NT2/D1 (cell line): ENCODE results near the gene MUCL3.
"Not testable (repeated sequence)": the region's sequence is repeated elsewhere in the genome, so short reads cannot be mapped to it uniquely, and the experiment has no call there.

Source experiments
- DNase-seq: peaks from one replicate; pipeline ENCODE4 v3.0.0-alpha.2; 2011; ENCODE audit warnings: low read depth, low spot score
- H3K27me3 ChIP-seq: 2 replicates; pipeline ENCODE4 v1.6.0; 2011; ENCODE audit warnings: mild to moderate bottlenecking; ENCODE audit not compliant: insufficient read length, insufficient read depth
- H3K36me3 ChIP-seq: 2 replicates; pipeline ENCODE4 v1.6.1; 2011; ENCODE audit warnings: mild to moderate bottlenecking, low read length, mixed read lengths; ENCODE audit not compliant: insufficient read depth, insufficient read length
- H3K4me1 ChIP-seq: 2 replicates; pipeline ENCODE4 v1.5.1; 2011; ENCODE audit not compliant: insufficient read depth, insufficient read length
- H3K4me3 ChIP-seq: 2 replicates; pipeline ENCODE4 v1.5.1; 2011; ENCODE audit warnings: low read depth; ENCODE audit not compliant: insufficient read length
- H3K9ac ChIP-seq: 2 replicates; pipeline ENCODE4 v1.6.0; 2011; ENCODE audit warnings: low read depth; ENCODE audit not compliant: insufficient read length
- H3K9me3 ChIP-seq: 2 replicates; pipeline ENCODE4 v1.5.1; 2011; ENCODE audit warnings: mild to moderate bottlenecking, low read length; ENCODE audit not compliant: insufficient read depth
- SUZ12 ChIP-seq: IDR thresholded peaks from 2 replicates; pipeline ENCODE4 v1.6.1; 2011; ENCODE audit not compliant: insufficient read length, insufficient read depth; ENCODE audit errors: extremely low read depth
- YY1 ChIP-seq: IDR thresholded peaks from 2 replicates; pipeline ENCODE4 v1.6.1; 2011; ENCODE audit not compliant: insufficient read length, insufficient read depth
- ZNF274 ChIP-seq: IDR thresholded peaks from 2 replicates; pipeline ENCODE4 v1.6.1; 2011; ENCODE audit warnings: mild to moderate bottlenecking, low read depth, low read length

MUCL3 gene

DNA sequence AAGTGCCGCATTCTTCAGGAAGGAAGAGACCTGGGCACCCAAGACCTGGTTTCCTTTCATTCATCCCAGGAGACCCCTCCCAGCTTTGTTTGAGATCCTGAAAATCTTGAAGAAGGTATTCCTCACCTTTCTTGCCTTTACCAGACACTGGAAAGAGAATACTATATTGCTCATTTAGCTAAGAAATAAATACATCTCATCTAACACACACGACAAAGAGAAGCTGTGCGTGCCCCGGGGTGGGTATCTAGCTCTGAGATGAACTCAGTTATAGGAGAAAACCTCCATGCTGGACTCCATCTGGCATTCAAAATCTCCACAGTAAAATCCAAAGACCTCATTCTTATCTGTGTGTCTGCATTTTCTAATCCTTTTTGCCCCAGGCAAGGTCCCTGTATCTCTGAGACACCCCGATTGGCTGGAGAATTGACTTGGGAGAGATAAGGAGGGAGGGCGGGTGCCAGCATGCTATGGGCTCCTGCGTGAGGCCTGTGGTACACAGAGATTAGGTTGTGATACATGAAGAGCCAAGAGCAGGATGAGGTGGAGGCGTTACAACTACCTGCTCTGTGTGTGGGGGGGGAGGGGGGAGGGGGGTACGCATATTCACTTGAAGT lies 47.5 kb downstream of the MUCL3 start:
- TF ChIP-seq YY1 = no peak
- TF ChIP-seq ZNF274 = no peak
- TF ChIP-seq SUZ12 = no peak
- Histone ChIP-seq H3K4me3 (no peak overlapping the region), H3K4me1 (no peaks in the 10 kb centered on the region), H3K9ac (no peak overlapping the region), H3K36me3 (no peaks in the 10 kb centered on the region), H3K27me3 (no peaks in the 10 kb centered on the region), H3K9me3 (no peaks in the 10 kb centered on the region)
- no peak for DNase-seq

DNA sequence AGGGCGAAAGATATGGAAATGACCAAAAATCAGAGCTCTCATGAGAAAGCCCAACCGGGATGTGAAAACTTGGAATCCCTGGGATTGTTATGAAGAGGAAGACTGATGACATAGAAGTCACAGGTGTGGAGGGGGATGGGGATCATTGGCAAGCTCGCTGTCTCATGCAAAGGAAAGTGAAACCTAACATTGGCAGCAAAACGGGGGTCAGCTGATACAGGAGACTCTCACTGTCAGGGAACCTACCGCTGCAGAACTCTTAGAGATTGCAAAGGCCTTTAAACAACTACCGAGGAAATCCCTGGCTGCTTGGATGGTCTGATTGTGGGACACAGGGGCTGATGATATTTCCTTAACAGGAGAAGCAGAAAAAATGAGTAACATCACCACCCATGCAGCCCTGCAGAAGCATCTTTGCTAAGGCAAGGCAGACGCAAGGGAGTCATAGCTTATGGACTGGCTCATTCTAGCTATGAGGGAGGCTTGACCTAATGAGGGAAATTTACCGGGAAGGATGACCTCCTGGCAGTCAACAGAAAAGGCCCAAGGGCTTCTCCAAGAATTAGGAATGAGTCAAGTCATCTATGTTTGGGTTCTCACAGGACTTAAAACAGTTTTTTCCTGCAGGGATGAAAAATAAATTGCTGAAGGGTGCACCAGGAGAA lies 49.8 kb downstream of the MUCL3 start:
- Histone ChIP-seq H3K27me3 (no peaks in the 10 kb centered on the region), H3K9ac (no peak overlapping the region), H3K36me3 (no peaks in the 10 kb centered on the region), H3K9me3 (peaks cover 8% of the 10 kb centered on the region; the same call in 1 of the 2 replicates), H3K4me1 (no peaks in the 10 kb centered on the region), H3K4me3 (no peak overlapping the region)
- no peak for DNase-seq
- TF ChIP-seq YY1 = no peak
- TF ChIP-seq SUZ12 = no peak
- TF ChIP-seq ZNF274 = no peak

GRCh38 chr6:30991891-30992290 lies 51.1 kb downstream of the MUCL3 start:
- Histone ChIP-seq H3K9ac (no peak overlapping the region), H3K4me1 (no peaks in the 10 kb centered on the region), H3K4me3 (no peak overlapping the region), H3K27me3 (no peaks in the 10 kb centered on the region), H3K36me3 (no peaks in the 10 kb centered on the region), H3K9me3 (peaks cover 8% of the 10 kb centered on the region; the same call in 1 of the 2 replicates)
- TF ChIP-seq YY1 (no peak), ZNF274 (no peak), SUZ12 (no peak)
- DNase-seq = no peak

- no peaks in the 10 kb centered on the region for H3K4me1 ChIP-seq
- H3K27me3 ChIP-seq = no peaks in the 10 kb centered on the region
- no peak for DNase-seq
- no peaks in the 10 kb centered on the region for H3K36me3 ChIP-seq
- peaks cover 8% of the 10 kb centered on the region; the same call in 1 of the 2 replicates for H3K9me3 ChIP-seq
- H3K9ac ChIP-seq = no peak overlapping the region
- H3K4me3 ChIP-seq = no peak overlapping the region
- TF ChIP-seq YY1 (no peak), ZNF274 (no peak), SUZ12 (no peak)
Observed at GRCh38 chr6:30997301-30997700, 56.5 kb downstream of the MUCL3 start.

DNA sequence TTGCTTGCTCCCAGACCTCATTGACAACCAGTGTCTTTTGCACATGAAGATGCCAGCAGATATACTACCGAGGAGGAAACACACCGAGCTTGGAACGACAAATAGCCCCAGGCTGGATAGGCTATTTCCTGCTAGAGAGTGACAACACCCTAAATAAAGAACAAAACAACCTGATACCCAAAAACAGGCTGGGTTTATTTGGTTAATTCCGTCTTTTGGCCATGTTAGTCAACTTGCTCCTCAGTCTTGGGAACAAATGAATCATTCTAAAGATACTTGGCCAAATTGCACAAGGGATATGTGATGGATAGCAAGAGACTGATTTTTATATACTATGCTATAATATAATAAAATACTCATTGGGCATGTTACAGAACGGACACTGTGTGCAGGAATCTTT lies 58.0 kb downstream of the MUCL3 start:
- no peaks in the 10 kb centered on the region for H3K36me3 ChIP-seq
- H3K9me3 ChIP-seq = peaks cover 6% of the 10 kb centered on the region; the same call in 1 of the 2 replicates
- H3K9ac ChIP-seq = no peak overlapping the region
- DNase-seq = no peak
- no peak overlapping the region for H3K4me3 ChIP-seq
- no peaks in the 10 kb centered on the region for H3K27me3 ChIP-seq
- no peaks in the 10 kb centered on the region for H3K4me1 ChIP-seq
- no peak for TF ChIP-seq SUZ12
- TF ChIP-seq YY1 = no peak
- no peak for TF ChIP-seq ZNF274

DNA sequence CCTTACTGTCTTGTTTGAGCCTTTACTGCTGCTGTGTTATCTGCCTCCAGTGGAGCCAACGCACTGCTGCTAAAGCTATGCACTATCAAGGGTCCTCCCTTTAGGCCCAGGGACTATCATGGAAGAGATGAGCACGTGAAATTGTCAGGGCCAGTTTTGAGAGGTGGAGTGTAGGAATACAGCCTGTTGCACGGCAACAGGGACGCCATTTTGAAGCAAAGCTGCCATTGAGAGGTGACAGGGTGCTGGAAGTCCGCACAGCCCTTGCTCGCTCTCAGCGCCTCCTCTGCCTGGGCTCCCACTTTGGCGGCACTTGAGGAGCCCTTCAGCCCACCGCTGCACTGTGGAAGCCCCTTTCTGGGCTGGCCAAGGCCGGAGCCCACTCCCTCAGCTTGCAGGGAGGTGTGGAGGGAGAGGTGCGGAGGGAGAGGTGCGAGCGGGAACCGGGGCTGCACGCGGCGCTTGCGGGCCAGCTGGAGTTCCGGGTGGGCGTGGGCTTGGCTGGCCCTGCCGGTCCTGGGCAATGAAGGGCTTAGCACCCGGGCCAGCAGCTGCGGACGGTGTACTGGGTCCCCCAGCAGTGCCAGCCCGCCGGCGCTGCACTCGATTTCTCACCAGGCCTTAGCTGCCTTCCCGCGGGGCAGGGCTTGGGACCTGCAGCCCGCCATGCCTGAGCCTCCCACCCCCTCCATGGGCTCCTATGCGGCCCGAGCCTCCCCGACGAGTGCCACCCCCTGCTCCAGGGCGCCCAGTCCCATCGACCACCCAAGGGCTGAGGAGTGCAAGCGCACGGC lies 59.5 kb downstream of the MUCL3 start:
- not testable (repeated sequence) for H3K4me1 ChIP-seq, H3K4me3 ChIP-seq, H3K36me3 ChIP-seq, H3K27me3 ChIP-seq, H3K9ac ChIP-seq, DNase-seq, H3K9me3 ChIP-seq

GRCh38 chr6:31001281-31001888 lies 60.6 kb downstream of the MUCL3 start:
- TF ChIP-seq YY1 (no peak), ZNF274 (no peak), SUZ12 (no peak)
- Histone ChIP-seq H3K9ac (no peak overlapping the region), H3K27me3 (no peaks in the 10 kb centered on the region), H3K9me3 (no peaks in the 10 kb centered on the region; the same call in 1 of the 2 replicates), H3K4me3 (no peak overlapping the region), H3K4me1 (no peaks in the 10 kb centered on the region), H3K36me3 (no peaks in the 10 kb centered on the region)
- DNase-seq = no peak
